GM12875 (cell line): ENCODE measurements around the gene ZGPAT.

Experiments used
- H3K4me3 ChIP-seq: one replicate; pipeline ENCODE4 v1.5.1; 2011; ENCODE audit warnings: low read depth, low read length, control low read depth
- CTCF ChIP-seq: IDR thresholded peaks from 2 replicates; pipeline ENCODE4 v1.5.1; 2011; ENCODE audit warnings: low read depth, mild to moderate bottlenecking, control low read depth, inconsistent platforms, low read length, moderate library complexity, borderline replicate concordance; ENCODE audit not compliant: insufficient read depth

Gene ZGPAT

GRCh38 chr20:63737945-63738686, 30.3 kb downstream of the ZGPAT start:
- H3K4me3 ChIP-seq: peak overlapping the region; percentile 61
- TF ChIP-seq CTCF: no peak

- TF ChIP-seq CTCF: no peak
- H3K4me3 ChIP-seq: no peak overlapping the region
These were observed 30.9 kb downstream of the ZGPAT start for GRCh38 chr20:63738687-63739129.

- no peak for TF ChIP-seq CTCF
- H3K4me3 ChIP-seq: peak within 1 kb of the TSS; percentile 56
These were observed 31.6 kb downstream of the ZGPAT start, which contains the start of gene SLC2A4RG for GRCh38 chr20:63739130-63740069. TSS of gene SLC2A4RG (plus strand) at chr20:63739776. CDS start at chr20:63739913, 137 bp downstream.

GRCh38 chr20:63740070-63740626, 32.3 kb downstream of the ZGPAT start:
- TF ChIP-seq CTCF: no peak
- peak overlapping the region; percentile 56 for H3K4me3 ChIP-seq

- no peak for TF ChIP-seq CTCF
These were observed 33.0 kb downstream of the ZGPAT start for GRCh38 chr20:63740627-63741353.

GRCh38 chr20:63741354-63741675, 33.5 kb downstream of the ZGPAT start:
- H3K4me3 ChIP-seq: no peak overlapping the region
- TF ChIP-seq CTCF: no peak

More at GRCh38 chr20:63740627-63741353, 33.0 kb downstream of the ZGPAT start:
- H3K4me3 ChIP-seq: peak overlapping the region; percentile 56
